ENCODE results near the gene CYTH3.

Gene CYTH3

GRCh38 chr7:6165521-6166320 lies 106.7 kb downstream of the CYTH3 start:
- DNase-seq (ENCODE audit: low read depth), result no peak
- no peak overlapping the region for H3K4me3 ChIP-seq (ENCODE audit: low read depth, low read length)
- no peak for TF ChIP-seq CTCF (IDR thresholded peaks at IDR 0.05; ENCODE audit: low read depth, low read length, missing control alignments)

- TF ChIP-seq CTCF (IDR thresholded peaks at IDR 0.05; ENCODE audit: low read depth, low read length, missing control alignments), result no peak
- DNase-seq (ENCODE audit: low read depth), result no peak
- H3K4me3 ChIP-seq (ENCODE audit: low read depth, low read length), result no peak overlapping the region
These were observed 107.3 kb downstream of the CYTH3 start for GRCh38 chr7:6165075-6165474.

GRCh38 chr7:6164491-6164890 lies 107.9 kb downstream of the CYTH3 start:
- DNase-seq (ENCODE audit: low read depth), result no peak
- no peak overlapping the region for H3K4me3 ChIP-seq (ENCODE audit: low read depth, low read length)
- TF ChIP-seq CTCF (IDR thresholded peaks at IDR 0.05; ENCODE audit: low read depth, low read length, missing control alignments), result peak; percentile 7

- no peak for TF ChIP-seq CTCF (IDR thresholded peaks at IDR 0.05; ENCODE audit: low read depth, low read length, missing control alignments)
- no peak overlapping the region for H3K4me3 ChIP-seq (ENCODE audit: low read depth, low read length)
- no peak for DNase-seq (ENCODE audit: low read depth)
These were observed 108.4 kb downstream of the CYTH3 start for GRCh38 chr7:6164010-6164409.

GRCh38 chr7:6163402-6163801 lies 109.0 kb downstream of the CYTH3 start:
- no peak for TF ChIP-seq CTCF (IDR thresholded peaks at IDR 0.05; ENCODE audit: low read depth, low read length, missing control alignments)
- no peak for DNase-seq (ENCODE audit: low read depth)
- no peak overlapping the region for H3K4me3 ChIP-seq (ENCODE audit: low read depth, low read length)

GRCh38 chr7:6162650-6163366 lies 109.6 kb downstream of the CYTH3 start:
- no peak for DNase-seq (ENCODE audit: low read depth)
- H3K4me3 ChIP-seq (ENCODE audit: low read depth, low read length), result no peak overlapping the region
- TF ChIP-seq CTCF (IDR thresholded peaks at IDR 0.05; ENCODE audit: low read depth, low read length, missing control alignments), result no peak

GRCh38 chr7:6162331-6162620 lies 110.1 kb downstream of the CYTH3 start:
- H3K4me3 ChIP-seq (ENCODE audit: low read depth, low read length), result no peak overlapping the region
- DNase-seq (ENCODE audit: low read depth), result no peak
- TF ChIP-seq CTCF (IDR thresholded peaks at IDR 0.05; ENCODE audit: low read depth, low read length, missing control alignments), result no peak

All from GM12864 (cell line).